K562 (cell line): ENCODE results near the gene XYLB. TPM values are rescaled to one million over a fixed set of nuclear protein-coding genes. Genes with fewer than 3 reads are reported as not detected.

ENCODE experiments used
- ARHGAP35 ChIP-seq: fragments of 450-650 bp; IDR thresholded peaks from 2 replicates; pipeline ENCODE4 v1.6.1; 2018; ENCODE audit not compliant: partially characterized antibody
- DACH1 ChIP-seq: fragments of 450-650 bp; IDR thresholded peaks from 2 replicates; pipeline ENCODE4 v1.6.1; 2018; ENCODE audit not compliant: partially characterized antibody
- DDX20 ChIP-seq: fragments of 450-650 bp; IDR thresholded peaks from 2 replicates; pipeline ENCODE4 v1.6.1; 2016; ENCODE audit warnings: missing genetic modification characterization, low read depth, mild to moderate bottlenecking, missing compliant biosample characterization, moderate library complexity
- ELF1 ChIP-seq: fragments of 200-800 bp; sonication (Bioruptor generic); IDR thresholded peaks from 2 replicates; pipeline ENCODE4 v1.6.1; 2016; ENCODE audit warnings: missing genetic modification characterization, missing compliant biosample characterization
- GATAD2B ChIP-seq: fragments of 450-650 bp; IDR thresholded peaks from 2 replicates; pipeline ENCODE4 v1.6.1; 2017; ENCODE audit warnings: mild to moderate bottlenecking, borderline replicate concordance
- MCM7 ChIP-seq, 2 experiments: fragments of 450-650 bp; IDR thresholded peaks; 2 replicates each; pipeline ENCODE4 v1.6.1; 2016 to 2018
- MTA1 ChIP-seq: fragments of 450-650 bp; IDR thresholded peaks from 2 replicates; pipeline ENCODE4 v1.6.1; 2017; ENCODE audit warnings: borderline replicate concordance
- RAD21 ChIP-seq, 2 experiments: fragments of 250-450 bp in 1 of 2; fragments of 450-650 bp in 1 of 2; sonication (Bioruptor Pico) in 1 of 2; formaldehyde crosslinking in 1 of 2; IDR thresholded peaks in 1 of 2; conservative IDR thresholded peaks in 1 of 2; 2 replicates each; pipeline versions ENCODE4 v1.4.0 to v1.8.0; 2020 to 2022; ENCODE audit warnings: mild to moderate bottlenecking in 2 of 2, moderate library complexity in 1 of 2
- RERE ChIP-seq: sonication (generic); formaldehyde crosslinking; IDR thresholded peaks from 2 replicates; pipeline ENCODE4 v1.8.0; 2023; ENCODE audit warnings: missing genetic modification reagents, mild to moderate bottlenecking, borderline replicate concordance
- SETDB1 ChIP-seq: IDR thresholded peaks from one replicate; pipeline ENCODE4 v1.6.1; 2012; ENCODE audit warnings: low read length, control low read depth, inconsistent platforms
- SMARCA4 ChIP-seq: fragments of 450-650 bp; IDR thresholded peaks from 2 replicates; pipeline ENCODE4 v1.6.1; 2016
- polyA plus RNA-seq, 8 experiments: library from polyadenylated mRNA; depleted of rRNA in 4 of 8; stranded (reverse) in 5 of 8; unstranded in 3 of 8; fragments of >200 nt; fragmentation: Nextera tagmentation in 2 of 8; fragmentation: Illumina TruSeq in 1 of 8; extraction: Ambion mirVana in 2 of 8; extraction: Trizol in 1 of 8; gene quantifications; 2 replicates each; pipeline versions ENCODE4 v1.2.1 to v1.2.3, GENCODE V29; 2011 to 2014; ENCODE audit warnings: inconsistent platforms in 1 of 8, missing spikeins in 1 of 8
- total RNA-seq, 7 experiments: library from RNA; depleted of rRNA in 6 of 7; stranded (reverse); fragments of >200 nt in 6 of 7; fragmentation: Illumina TruSeq in 2 of 7; extraction: Trizol in 2 of 7; gene quantifications; 2 replicates each; pipeline versions ENCODE4 v1.2.1 to v1.2.3, GENCODE V29; 2011 to 2021; ENCODE audit warnings: low replicate concordance in 1 of 7

XYLB gene
- total and polyA plus RNA-seq, 9 of the 15 experiments (the other 6 are each of a cell fraction or from before 2014, with no cell fraction given), result 4.0 to 20.2 (median 13.2) TPM

- TF ChIP-seq RERE (no peak), SETDB1 (no peak), DACH1 (peak; percentile 100), RAD21 (CRISPR knock-in tag; conservative IDR thresholded peaks at IDR 0.05 in 1 of 2, IDR thresholded peaks at IDR 0.05 in 1 of 2) (0 out of 4 replicates have a peak, but pooled peaks of 1 of the 2 experiments have one; percentile 11), SMARCA4 (no peak), MTA1 (peak; percentile 74), DDX20 (tag) (no peak), ARHGAP35 (no peak), GATAD2B (peak; percentile 91), ELF1 (tag) (no peak), MCM7 (IDR thresholded peaks at IDR 0.05) (peak in 1 of 2 experiments; percentile 95; a peak in 2 of 4 replicates)
- TF ChIP-seq, all 486 proteins: peak for 9
These were observed 48.5 kb upstream of the XYLB start (continued) for GRCh38 chr3:38297947-38298711.
